ENCODE data around the gene ALKBH3.

The ALKBH3 gene

DNA sequence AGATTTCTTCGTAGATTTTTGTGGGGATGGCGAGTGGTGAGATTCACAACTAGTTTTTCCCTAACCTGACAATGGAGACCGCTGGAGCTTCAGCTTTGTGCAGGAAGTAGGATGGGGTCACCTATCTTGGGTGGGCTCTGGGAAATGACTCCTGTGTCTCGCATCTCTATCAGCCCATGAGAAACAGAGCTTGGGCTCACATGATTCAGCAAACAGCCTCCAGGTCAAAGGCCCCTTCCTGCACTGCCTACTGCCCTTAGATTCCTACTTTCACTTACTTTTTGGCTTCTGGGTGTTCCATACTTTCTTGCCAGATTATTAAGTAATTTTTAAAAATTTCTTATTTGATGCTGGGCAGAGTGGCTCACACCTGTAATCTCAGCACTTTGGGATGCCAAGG is 88.1 kb downstream of the ALKBH3 start:
- no peak for DNase-seq

DNA sequence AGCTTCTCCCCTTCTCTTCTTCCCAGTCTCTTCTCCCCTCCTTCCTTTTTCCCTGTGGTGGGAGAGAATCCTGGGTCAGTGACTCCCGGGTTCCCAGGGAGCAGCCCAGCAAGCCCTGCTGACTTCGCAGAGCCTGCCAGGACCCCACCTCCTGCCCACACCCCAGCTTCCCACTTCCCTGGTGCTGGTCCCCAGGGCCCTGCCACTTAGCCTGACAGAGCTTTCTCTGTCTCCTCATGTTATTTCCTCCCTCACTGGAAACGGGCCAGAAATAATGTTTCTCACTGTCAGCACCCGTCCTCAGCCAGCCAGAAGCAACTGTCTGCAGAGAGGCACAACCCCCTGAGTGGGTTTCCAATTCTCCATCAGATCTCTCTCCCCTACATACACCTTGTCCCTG is 88.9 kb downstream of the ALKBH3 start:
- DNase-seq: no peak
